Stimulated activated CD8-positive, alpha-beta memory T cell treated with anti-CD3 and anti-CD28 coated beads, Interleukin-12 subunit alpha, Interleukin-12 subunit beta, amount 100 ng/mL, for 1 hour (primary cell): ENCODE data around the gene ASTN2.

ENCODE experiments used
- DNase-seq: peaks from one replicate; pipeline ENCODE4 v3.0.0-alpha.2; 2020; ENCODE audit warnings: low read depth

ASTN2 gene

DNA sequence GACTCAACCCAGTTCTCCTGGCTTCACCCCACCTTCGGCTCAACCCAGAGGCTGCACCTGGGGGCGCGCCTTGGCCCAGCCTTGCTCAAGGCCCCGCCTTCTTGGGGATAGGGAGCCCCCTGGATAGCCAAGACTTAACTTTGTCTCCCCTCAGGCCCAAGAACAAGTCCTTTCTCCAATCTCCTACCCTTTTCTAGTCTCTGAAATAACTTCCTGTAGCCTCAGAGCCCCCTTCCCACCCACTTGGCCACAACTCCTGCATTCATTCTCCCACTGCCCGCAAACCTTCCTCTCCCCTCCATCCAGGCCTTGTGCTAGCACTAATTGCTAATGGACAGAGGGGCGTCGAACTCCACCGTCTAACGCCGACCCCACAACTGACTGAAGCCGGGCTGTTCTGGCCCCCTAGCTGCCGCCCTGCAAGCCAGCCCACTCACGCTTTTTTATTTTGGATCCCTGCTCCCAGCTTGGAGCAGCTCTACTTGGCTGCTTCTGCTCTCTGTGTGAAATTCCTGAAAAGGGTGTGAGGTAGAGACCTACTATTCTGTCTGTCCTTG is 579 bp upstream of the ASTN2 start:
- no peak for DNase-seq

DNA sequence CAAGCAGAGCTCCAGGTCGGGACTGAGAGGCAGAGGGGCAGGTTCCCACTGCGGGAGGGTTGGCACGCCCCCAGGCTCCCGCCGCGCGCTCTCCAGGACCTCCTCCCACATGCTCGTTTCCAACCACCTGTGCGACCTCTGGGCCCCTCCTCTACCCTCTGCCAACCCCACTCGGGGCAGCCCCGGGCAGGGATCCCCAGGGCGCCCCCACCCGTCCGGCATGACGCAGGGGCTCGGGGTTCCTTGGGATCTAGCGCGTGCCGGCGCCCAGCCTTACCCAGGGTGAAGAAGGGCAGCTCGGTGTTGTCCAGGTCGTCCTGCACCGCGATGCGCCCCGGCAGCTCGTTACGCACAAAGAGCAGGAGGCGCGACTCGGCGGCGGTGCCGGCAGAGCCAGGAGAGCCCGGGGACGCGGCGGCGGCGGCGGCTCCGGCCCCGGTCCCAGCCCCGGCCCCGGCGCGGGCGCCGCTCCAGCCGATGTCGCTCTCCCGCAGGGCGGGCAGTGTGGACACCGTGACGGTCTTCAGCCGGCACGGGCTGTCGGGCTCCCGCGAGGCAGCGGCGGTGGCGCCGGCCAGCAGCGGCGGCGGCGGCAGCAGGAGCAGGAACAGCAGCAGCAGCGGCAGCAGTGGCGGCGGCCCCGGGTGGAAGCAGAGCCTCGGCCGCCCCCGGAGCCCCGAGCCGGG is 494 bp downstream of the ASTN2 start:
- DNase-seq, result no peak

DNA sequence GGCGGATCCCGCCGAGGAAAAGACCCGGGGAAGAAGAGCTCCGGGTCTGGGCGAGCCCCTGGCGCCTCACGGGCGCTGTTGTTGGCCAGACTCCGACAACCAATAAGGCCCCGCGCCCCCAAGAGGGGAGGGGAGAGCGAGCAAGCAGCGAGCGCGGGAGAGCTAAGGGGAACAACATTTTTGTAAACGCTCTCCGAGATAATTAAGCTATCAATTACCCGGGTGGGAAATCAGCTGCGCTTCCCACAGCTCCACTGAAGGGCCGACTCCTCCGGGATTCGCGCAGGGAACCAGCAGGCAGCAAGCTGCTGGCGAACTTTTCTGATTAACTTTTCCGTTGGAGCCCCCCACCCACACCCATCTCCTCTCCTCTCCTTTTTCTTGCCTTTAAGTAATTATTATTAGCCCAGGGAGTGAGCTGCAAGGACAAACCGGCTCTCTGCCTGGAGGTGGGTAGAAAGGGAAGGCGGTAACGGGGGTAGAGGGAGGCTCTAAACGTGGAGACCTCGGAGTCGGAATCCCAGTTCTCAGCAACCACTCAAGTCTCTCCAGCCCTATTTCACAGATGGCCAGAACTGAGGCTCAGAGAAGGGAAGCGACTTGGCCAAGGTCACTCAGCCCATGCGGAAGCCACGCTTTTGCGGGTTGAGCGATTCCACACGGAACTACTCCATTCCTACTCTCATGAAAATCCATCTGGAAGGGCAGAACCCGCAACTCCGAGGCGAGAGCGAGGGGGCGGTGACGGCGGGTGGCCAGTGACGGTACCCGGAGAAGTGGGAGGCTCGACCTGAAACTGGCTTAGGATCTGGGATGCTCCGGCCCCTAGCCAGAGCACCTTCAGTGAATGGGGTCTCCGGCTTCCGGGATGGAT is 1.3 kb downstream of the ASTN2 start:
- no peak for DNase-seq

DNA sequence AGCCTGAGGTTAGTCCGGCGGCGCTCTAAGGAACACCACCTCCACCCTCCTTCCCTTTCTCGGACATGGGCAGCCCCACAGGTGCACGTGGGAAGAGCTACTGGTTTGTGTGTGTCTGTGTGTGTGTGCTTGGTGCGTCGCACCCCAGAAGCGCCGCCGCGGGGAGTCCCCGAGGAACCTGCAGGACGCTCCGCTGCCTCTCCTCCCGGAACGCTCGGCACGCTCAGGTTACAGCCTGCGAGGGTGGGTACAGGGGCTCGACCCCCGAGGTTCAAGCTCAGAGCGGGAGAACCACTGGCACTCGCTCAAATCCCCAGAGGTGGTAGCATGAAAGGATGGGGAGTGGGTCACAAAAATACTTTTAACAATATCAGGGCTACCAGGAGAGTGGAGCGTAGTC is 2.0 kb downstream of the ASTN2 start:
- DNase-seq, result no peak

DNA sequence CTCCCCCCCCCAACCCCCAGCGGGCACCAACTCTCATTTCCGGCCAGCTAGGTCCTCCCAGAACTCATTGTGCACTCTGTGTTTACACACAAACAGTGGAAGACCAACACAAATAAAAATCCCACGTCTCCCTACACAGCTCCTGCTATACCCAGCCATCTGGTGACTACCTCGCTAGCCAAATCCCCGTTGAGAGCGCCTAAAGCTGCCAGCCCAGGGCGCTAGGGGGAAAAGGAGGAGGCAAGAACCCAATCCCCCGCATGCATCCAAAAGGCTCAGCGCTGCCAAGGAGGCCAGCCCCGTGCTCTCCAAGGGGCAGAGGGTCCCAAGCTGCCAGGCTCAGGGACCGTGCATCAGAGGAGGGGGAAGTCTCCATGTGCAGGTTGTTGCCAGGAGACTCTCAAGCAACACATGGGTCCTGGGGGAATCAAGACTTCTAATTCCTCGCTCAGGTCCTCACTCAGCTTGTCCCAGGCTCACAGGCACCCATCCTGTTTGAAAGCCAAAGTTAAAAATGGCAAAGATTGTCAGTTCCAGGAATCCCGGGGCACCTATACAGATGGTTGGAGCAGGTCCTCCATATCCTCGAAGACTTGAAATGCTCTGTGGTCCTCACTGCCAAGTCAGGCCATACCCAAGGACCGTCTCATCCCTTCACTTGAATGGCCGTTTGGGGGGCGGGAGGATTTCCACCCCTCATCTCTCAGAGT is 2.7 kb downstream of the ASTN2 start:
- no peak for DNase-seq

DNA sequence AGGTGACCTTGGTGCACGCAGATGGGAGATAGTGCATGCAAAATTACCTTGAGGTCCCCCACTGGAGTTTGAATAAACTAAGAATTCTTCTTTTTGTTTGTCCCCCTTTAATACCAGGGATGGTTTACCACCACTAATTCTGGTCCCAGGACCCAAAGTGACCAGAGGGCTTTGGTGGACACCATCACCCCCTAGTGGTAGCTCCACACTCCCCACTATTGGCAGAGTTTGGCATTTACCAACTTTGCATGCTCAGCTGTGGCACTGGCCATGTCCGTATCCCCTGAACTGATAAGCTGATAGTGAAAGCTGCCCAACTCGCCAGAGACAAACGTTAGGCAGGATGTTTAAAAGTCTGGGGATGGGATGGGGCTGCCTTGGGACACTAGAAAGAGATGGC is 3.3 kb downstream of the ASTN2 start:
- no peak for DNase-seq

DNA sequence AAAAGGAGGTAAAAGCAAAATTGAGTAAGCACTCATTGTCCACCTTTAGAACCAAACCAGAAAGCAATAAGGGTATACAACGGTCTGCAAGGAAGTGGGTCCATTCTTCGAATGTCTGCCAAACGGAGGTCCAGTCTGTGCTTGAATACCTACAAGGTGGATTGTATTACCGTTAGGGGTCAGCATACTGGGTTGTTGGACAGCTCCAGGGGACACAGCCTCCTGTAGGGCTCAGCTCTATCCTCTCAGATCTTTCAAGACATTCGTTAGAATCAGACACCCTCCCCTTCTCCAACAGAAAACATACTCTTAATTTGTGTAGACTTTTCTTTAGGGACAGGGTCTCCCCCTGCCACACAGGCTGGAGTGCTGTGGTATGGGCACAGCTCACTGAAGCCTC is 5.5 kb downstream of the ASTN2 start:
- no peak for DNase-seq

DNA sequence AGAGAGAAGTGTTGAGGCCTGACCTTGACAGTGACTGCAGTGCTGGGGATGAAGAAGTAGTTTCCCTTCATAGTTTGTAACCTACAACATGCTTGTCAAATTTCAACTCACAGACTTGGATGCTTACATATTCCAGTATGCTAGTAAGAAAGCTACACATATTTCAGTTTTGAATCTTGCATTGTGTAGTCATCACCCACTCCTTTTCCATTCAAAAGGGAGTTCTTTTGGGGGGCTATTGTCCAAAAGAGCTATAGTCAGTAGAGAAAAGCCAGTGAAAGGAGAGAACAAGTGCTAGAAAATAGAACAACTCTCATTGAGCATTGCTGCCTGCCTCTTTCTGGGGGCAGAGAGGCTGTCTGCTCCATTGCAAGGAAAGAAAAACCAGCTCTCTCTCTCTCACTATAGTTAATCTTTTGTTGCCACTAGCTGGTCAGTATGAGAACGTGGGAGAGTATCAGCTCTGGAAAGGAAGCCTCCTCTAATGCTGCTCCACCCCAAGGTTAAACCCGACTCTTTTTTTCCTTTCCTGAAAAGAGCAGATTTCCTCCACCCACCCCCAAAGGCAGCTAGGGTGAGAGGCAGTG is 7.3 kb downstream of the ASTN2 start:
- DNase-seq, result no peak

DNA sequence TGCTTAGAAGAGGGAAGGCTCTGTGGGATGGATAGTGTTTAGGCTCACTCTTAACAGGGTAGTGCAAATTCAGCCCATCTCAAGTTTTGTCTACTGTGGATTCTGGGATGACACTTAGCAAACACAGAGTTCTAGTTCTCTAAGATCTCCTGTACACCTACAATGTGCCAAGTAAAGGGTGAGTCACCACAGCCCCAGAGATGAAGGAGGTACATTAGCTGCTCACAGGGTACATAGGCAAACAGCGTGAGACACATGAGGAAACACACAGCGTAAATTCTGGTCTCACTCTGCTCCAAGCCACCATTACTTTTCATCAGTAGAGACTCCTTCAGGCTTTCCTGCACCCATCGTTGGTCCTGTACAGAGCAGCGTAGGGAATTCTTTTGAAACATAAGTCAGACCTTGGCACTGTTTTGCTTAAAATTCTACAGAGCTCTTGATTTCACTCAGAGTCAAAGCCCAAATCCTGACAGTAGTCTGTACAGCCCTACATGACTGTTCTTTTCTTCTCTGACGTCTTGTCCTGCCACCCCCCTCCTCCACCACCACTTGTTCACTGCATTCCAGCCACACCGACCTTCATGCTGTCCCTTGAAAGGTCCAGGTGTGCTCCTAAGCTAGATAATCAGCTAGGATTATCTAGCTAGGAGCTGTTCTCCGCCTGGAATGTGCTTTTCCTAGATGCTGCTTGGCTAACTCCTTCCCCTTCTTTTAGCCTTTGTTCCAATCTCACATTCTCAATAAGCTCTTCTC is 8.7 kb downstream of the ASTN2 start:
- DNase-seq, result no peak

DNA sequence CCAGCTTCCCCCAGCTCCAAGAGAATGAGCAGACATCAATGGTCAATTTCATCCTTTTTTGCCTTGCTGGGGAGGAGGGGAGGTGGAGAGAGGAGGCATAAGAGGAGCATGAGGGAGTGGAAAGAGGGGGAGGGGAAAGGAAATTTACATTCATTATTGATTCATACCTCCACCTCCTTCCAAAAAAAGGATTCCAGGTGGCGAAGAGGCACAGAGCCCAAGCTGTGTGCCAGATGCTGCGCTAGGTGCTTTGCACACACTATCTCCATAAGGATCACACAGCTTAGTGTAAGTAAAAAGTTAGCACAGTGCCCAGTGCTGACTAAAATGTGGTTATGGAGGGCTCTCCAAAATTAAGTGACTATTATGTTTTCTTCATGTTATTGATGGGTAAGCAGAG is 11.0 kb downstream of the ASTN2 start:
- no peak for DNase-seq

DNA sequence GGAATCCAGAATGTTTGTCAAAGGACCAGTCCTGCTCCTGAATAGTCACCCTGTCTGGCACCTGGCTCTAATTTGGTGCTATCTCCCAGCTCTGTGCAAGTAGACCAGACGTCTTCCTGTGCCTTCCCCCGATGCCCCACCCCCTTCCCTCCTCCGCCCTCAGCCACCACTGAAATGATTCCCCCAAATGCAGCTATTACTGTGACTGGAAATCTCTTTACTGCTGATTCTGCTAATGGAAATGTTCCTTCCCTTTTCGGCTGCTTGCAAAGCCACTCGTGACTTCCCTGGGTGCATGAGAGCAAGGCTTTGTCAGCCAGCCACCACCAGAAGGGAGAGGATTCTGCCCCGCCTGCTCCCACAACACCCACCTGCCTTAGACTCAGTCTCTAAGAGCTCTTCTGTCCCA is 11.4 kb downstream of the ASTN2 start:
- DNase-seq, result no peak

DNA sequence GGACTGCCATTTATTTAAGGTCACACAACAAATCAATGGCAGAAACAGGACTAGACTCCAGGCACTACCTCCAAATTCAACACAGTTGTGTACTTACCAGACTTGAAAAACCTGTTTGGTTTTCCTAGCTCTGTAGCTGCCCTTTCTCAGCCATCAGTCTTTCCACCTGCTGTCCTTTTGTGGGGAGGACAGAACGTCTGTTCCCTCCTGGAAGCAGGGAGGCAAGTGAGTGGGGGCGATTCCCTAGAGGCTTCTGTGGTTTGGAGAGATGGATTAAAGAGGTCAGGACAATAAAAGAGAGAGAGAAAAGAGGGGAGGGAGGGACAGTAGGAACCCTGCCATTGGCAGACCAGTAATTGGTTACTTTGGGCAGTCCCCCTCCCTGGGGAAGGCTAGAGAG is 14.7 kb downstream of the ASTN2 start:
- no peak for DNase-seq

DNA sequence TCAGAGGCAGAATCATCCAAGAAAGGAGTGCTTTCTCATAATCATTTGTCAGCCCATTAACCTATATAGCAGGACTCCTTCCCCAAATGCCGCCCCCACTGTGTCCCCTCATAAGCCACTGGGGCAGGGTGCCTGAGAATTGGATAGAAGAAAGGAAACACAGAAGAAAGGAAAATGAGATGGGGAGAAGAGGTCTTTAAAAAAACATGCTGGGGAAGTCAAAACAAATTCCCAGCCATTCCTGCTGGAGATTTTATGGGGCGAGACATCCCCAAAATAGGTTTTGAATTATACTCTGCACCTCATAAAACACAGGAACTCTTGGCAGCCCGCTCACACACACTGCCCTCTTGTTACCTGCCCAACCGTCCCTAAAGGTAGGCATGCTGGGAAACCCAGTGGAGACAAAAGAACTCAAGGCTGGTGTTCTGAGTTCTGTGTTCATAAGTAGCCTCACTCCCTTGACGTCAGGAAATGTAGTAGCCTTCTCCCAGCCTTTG is 19.7 kb downstream of the ASTN2 start:
- no peak for DNase-seq

DNA sequence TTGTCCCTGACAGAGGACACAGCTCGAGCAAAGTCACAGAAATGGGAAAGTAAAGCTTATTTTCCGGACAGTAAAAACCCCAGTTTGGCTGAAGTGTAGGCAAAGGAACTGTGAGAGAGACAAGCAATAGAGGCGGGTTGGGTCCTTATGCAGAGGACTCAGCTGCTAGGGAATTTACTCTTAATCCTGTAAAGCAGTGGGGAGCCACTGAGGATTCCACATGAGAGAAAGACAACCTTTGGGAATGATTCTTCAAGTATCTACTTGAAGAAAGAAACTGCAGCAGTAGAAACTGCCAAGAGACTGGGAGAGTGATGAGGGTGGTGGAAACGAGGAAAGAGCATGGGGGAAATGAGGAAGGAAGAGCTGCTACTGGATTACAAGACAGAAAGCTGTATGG is 20.2 kb downstream of the ASTN2 start:
- DNase-seq, result no peak

DNA sequence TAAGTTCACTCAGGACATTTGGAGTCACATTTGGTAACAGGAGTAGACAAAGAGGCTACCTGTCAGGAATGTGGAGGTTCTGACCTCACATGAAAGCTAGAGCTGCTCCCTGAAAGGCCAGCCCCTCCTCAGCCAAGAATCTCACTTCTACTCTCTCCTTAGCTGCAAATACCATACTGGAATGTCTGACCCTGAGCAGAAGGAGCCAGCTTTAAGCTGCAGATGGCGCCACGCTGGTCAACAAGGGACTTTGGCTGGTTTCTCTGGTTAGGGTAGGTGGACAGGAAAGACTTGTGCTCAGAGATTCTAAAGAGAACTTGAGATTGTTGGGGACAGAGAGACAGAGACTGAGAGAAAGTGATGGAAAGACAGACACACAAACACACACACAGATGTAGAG is 21.9 kb downstream of the ASTN2 start:
- no peak for DNase-seq

DNA sequence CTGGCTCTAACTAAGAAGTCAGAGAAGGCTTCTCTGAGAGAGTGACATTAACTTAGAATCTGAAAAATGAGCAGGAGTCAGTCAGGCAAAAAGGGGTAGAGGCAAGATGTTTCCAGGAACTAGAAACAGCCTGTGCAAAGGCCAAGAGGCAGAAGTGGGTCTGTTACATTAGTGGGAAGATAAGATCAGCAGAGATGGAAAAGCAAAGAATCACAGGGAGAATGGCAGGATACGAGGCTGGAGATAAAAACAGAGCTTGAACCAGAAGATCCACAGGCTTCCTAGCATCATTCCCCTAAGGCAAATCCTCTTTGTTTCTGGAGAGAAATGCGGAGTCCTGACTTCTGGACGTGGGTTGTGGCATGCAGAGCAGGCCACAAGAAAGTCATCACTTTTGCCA is 27.4 kb downstream of the ASTN2 start:
- DNase-seq, result no peak

DNA sequence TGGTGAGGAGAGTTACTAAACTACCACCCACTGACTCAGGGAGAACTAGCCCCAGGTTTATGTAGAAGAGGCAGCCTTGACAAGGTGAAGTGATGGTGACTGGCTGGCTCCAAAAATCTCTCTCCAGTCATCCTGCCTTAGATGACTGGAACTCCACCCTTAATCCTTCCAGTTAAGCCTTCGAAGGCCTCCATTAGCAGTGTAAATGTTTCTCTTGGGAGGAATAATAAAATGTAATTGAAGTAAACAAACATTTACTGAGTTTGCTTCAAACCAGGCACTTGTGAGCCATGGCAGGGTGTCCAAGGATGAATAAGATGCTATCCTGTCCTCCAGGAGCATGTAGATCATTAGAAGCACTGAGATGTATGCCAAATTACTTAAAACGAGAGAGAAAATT is 35.5 kb downstream of the ASTN2 start:
- DNase-seq, result no peak

DNA sequence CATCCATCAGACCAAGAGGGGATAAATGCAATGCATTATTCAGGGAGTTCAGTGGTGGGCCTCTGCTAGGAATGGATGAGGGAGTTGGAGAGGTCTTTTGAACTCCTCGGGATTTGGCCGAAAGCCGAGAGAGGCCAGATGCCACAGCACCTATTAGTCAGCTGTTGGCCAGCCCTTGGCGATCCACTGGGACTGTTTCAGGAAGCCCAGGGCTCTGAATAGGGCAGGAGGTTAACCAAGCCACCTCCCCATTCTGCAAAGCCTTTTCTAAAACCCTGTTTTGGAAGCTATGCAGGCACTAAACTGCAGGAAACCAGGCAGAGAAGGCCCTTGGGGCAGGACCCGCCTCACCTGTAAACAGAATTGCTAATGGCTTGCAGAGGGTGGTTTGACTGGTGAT is 37.8 kb downstream of the ASTN2 start:
- no peak for DNase-seq

DNA sequence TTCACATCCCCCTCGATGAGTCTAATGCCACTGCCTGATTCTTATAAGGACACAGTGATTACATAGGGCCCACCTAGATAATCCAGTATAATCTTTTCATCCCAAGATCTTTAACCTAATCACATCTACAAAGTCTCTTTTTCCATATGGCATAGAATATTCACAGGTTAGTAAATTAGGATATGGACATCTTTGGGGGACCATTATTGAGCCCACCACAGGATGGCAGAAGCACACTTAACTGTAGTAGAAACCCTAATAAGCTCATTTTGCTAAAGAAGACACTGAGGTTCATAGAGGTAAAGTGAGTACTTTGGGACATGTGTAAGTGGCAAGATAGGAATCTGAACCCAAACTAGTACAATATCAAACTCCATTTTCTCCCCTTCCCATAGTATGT is 38.9 kb downstream of the ASTN2 start:
- DNase-seq, result no peak

DNA sequence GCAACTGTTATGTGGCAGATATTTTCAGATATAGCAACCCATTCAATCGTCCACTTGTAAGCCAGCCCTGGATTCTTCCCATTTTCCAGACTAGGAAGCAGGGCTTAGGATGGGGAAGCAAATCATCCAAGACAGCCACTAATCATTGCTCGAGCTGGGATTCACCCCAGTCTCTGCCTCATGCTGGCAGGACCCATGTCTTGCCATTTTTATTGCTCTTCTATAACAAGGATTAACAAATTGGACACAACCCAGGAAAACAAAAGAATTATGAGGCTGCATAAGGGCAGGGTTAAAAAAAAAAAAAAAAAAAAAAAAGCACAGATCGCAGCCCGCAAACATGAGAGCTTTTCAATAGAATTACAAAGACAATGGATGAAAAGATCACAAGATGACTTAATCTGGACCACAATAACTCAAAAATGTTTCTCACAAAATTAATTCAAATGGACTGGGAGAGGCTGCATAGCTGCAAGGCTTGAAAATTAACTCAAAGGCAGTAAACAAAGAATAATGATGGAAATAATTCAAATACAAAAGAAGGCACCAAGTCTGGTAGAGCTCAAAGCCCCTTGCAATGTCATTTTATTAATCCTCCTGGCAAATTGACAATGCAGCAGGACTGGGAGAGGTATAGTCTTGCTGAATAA is 40.7 kb downstream of the ASTN2 start:
- DNase-seq, result no peak

DNA sequence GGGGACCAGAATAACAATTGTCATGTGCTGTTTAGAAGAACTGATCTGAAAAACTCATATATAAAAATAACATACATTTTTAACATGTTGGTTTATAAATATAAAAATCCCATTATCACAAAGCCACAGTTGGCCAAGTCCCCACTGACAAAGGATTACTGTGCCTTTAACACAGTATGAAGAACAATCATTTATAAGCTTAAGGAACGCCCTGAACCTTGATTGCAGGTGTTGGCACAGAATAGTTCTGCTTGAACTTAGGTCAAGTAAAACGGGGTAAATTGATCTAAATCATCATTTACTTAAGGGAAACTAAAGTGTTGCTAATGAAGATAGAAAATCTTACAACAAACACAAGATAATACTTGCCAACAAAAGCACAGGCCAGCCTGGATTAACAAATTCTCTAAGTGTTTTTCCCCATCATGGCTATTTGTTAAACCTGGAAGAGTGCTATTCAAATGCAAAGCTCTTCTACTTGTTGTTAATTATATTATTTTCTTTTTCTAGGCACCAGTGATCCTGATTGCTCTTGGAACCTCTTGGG is 46.1 kb downstream of the ASTN2 start:
- no peak for DNase-seq
